SK-N-SH treated with all-trans-retinoic acid at 6 μM for 48 hours (cell line): Measurements from ENCODE around the gene ACTL10.
A peak's percentile ranks its signal among the peaks of the same experiment; 100 is the strongest.

Experiments
- ATAC-seq: fragments of 200-7000 bp; cut with Tn5 transposase; 3 replicates; pipeline ENCODE4 v1.9.1; 2020; ENCODE audit warnings: mild to moderate bottlenecking, moderate library complexity
- ARNTL ChIP-seq: fragments of 450-650 bp; formaldehyde crosslinking; IDR thresholded peaks from 2 replicates; pipeline ENCODE4 v1.5.0; 2020; ENCODE audit warnings: low read depth, mild to moderate bottlenecking, moderate library complexity, borderline replicate concordance
- BACH2 ChIP-seq: fragments of 250-450 bp; sonication (Bioruptor Pico); IDR thresholded peaks from 2 replicates; pipeline ENCODE4 v1.9.0; 2021; ENCODE audit warnings: mild to moderate bottlenecking, borderline replicate concordance
- CREB5 ChIP-seq: fragments of 250-450 bp; sonication (Bioruptor Pico); IDR thresholded peaks from 2 replicates; pipeline ENCODE4 v1.5.1; 2020; ENCODE audit warnings: low read depth, mild to moderate bottlenecking, moderate library complexity
- CSDC2 ChIP-seq: fragments of 250-450 bp; sonication (Bioruptor Pico); IDR thresholded peaks from 2 replicates; pipeline ENCODE4 v1.5.0; 2020; ENCODE audit warnings: mild to moderate bottlenecking, moderate library complexity
- CSRNP3 ChIP-seq: fragments of 250-450 bp; sonication (Bioruptor Pico); IDR thresholded peaks from 2 replicates; pipeline ENCODE4 v1.5.1; 2021; ENCODE audit warnings: mild to moderate bottlenecking, moderate library complexity
- ESRRG ChIP-seq: fragments of 250-450 bp; sonication (Bioruptor Pico); IDR thresholded peaks from 2 replicates; pipeline ENCODE4 v1.6.1; 2021; ENCODE audit warnings: mild to moderate bottlenecking
- GLIS3 ChIP-seq: fragments of 250-450 bp; sonication (Bioruptor Pico); IDR thresholded peaks from 2 replicates; pipeline ENCODE4 v1.5.0; 2020; ENCODE audit warnings: mild to moderate bottlenecking, moderate library complexity
- ISL1 ChIP-seq: fragments of 250-450 bp; sonication (Bioruptor Pico); IDR thresholded peaks from 2 replicates; pipeline ENCODE4 v2.1.2; 2022; ENCODE audit warnings: mild to moderate bottlenecking, moderate library complexity
- OSR1 ChIP-seq: fragments of 250-450 bp; sonication (Bioruptor Pico); IDR thresholded peaks from 2 replicates; pipeline ENCODE4 v1.8.0; 2022; ENCODE audit warnings: moderate library complexity, mild to moderate bottlenecking, inconsistent platforms
- PATZ1 ChIP-seq: fragments of 250-450 bp; sonication (Bioruptor Pico); IDR thresholded peaks from 2 replicates; pipeline ENCODE4 v1.8.0; 2020; ENCODE audit warnings: mild to moderate bottlenecking, moderate library complexity, borderline replicate concordance
- POU6F1 ChIP-seq: fragments of 250-450 bp; sonication (Bioruptor Pico); IDR thresholded peaks from 2 replicates; pipeline ENCODE4 v1.8.0; 2021; ENCODE audit warnings: low read depth, mild to moderate bottlenecking, moderate library complexity, borderline replicate concordance
- PPARA ChIP-seq: fragments of 250-450 bp; sonication (Bioruptor Pico); IDR thresholded peaks from 2 replicates; pipeline ENCODE4 v1.5.0; 2020; ENCODE audit warnings: mild to moderate bottlenecking, borderline replicate concordance
- RARB ChIP-seq: fragments of 250-450 bp; sonication (Bioruptor Pico); IDR thresholded peaks from 2 replicates; pipeline ENCODE4 v1.8.0; 2021; ENCODE audit warnings: mild to moderate bottlenecking, moderate library complexity
- TSHZ2 ChIP-seq: fragments of 250-450 bp; sonication (Bioruptor Pico); IDR thresholded peaks from 2 replicates; pipeline ENCODE4 v1.5.0; 2020; ENCODE audit warnings: mild to moderate bottlenecking, moderate library complexity
- ZFP3 ChIP-seq: fragments of 250-450 bp; sonication (Bioruptor Pico); IDR thresholded peaks from 2 replicates; pipeline ENCODE4 v1.5.0; 2020; ENCODE audit warnings: mild to moderate bottlenecking, moderate library complexity
- ZFP30 ChIP-seq: fragments of 450-650 bp; formaldehyde crosslinking; IDR thresholded peaks from 2 replicates; pipeline ENCODE4 v1.5.0; 2022; ENCODE audit warnings: mild to moderate bottlenecking, moderate library complexity
- ZNF565 ChIP-seq: fragments of 450-650 bp; formaldehyde crosslinking; conservative IDR thresholded peaks from 2 replicates; pipeline ENCODE4 v1.5.0; 2020; ENCODE audit warnings: low read depth, mild to moderate bottlenecking, moderate library complexity
- ZNF70 ChIP-seq: fragments of 450-650 bp; formaldehyde crosslinking; IDR thresholded peaks from 2 replicates; pipeline ENCODE4 v1.5.0; 2020; ENCODE audit warnings: mild to moderate bottlenecking, moderate library complexity
- ZNF8 ChIP-seq: fragments of 450-650 bp; formaldehyde crosslinking; IDR thresholded peaks from 2 replicates; pipeline ENCODE4 v1.5.0; 2020; ENCODE audit warnings: mild to moderate bottlenecking, moderate library complexity

Gene ACTL10

GRCh38 chr20:33673410-33674293, 6.9 kb downstream of the ACTL10 start:
- peak; percentile 59 for ATAC-seq
- no peak for TF ChIP-seq PATZ1 (CRISPR knock-in tag)
- no peak for TF ChIP-seq BACH2
- no peak for TF ChIP-seq GLIS3
- no peak for TF ChIP-seq CSRNP3 (CRISPR knock-in tag)
- TF ChIP-seq ISL1 = no peak
- TF ChIP-seq ARNTL = no peak
- no peak for TF ChIP-seq ZNF565
- TF ChIP-seq ESRRG (CRISPR knock-in tag) = no peak
- TF ChIP-seq CSDC2 (CRISPR knock-in tag) = no peak
- no peak for TF ChIP-seq CREB5 (CRISPR knock-in tag)
- TF ChIP-seq ZFP30 (CRISPR knock-in tag) = no peak
- no peak for TF ChIP-seq OSR1 (CRISPR knock-in tag)
- no peak for TF ChIP-seq ZNF70 (CRISPR knock-in tag)
- no peak for TF ChIP-seq TSHZ2
- no peak for TF ChIP-seq RARB
- no peak for TF ChIP-seq POU6F1 (CRISPR knock-in tag)
- TF ChIP-seq ZFP3 (CRISPR knock-in tag) = no peak
- TF ChIP-seq ZNF8 (CRISPR knock-in tag) = no peak

GRCh38 chr20:33674294-33675135, 7.8 kb downstream of the ACTL10 start, which contains the start of gene NECAB3:
Gene NECAB3 (minus strand): TSS chr20:33674428. CDS start chr20:33674352, 76 bp downstream.
- no peak for TF ChIP-seq BACH2
- no peak for TF ChIP-seq PATZ1 (CRISPR knock-in tag)
- TF ChIP-seq CREB5 (CRISPR knock-in tag) = no peak
- TF ChIP-seq PPARA (CRISPR knock-in tag) = no peak
- no peak for TF ChIP-seq CSDC2 (CRISPR knock-in tag)
- no peak for TF ChIP-seq ZFP30 (CRISPR knock-in tag)
- peak; percentile 82 for ATAC-seq
